ENCODE measurements around the gene AMBRA1. TPM values are rescaled to one million over a fixed set of nuclear protein-coding genes. Genes with fewer than 3 reads are reported as not detected.

Gene AMBRA1
- total RNA-seq, 1 donor: 23.7 TPM

- TF ChIP-seq CTCF (IDR thresholded peaks at IDR 0.05; ENCODE audit: insufficient read depth, low read depth, low read length): no peak
- H3K4me3 ChIP-seq (ENCODE audit: low read depth, low read length): no peak overlapping the region
- no peak for DNase-seq (ENCODE audit: low read depth)
These were observed 214.9 kb downstream of the AMBRA1 start for GRCh38 chr11:46378811-46379481.

GRCh38 chr11:46378296-46378695 is 215.5 kb downstream of the AMBRA1 start:
- no peak for TF ChIP-seq CTCF (IDR thresholded peaks at IDR 0.05; ENCODE audit: insufficient read depth, low read depth, low read length)
- no peak for DNase-seq (ENCODE audit: low read depth)
- no peak overlapping the region for H3K4me3 ChIP-seq (ENCODE audit: low read depth, low read length)

- no peak overlapping the region for H3K4me3 ChIP-seq (ENCODE audit: low read depth, low read length)
- no peak for TF ChIP-seq CTCF (IDR thresholded peaks at IDR 0.05; ENCODE audit: insufficient read depth, low read depth, low read length)
- no peak for DNase-seq (ENCODE audit: low read depth)
These were observed 216.0 kb downstream of the AMBRA1 start for GRCh38 chr11:46377831-46378230.

- DNase-seq (ENCODE audit: low read depth): no peak
- no peak for TF ChIP-seq CTCF (IDR thresholded peaks at IDR 0.05; ENCODE audit: insufficient read depth, low read depth, low read length)
- no peak overlapping the region for H3K4me3 ChIP-seq (ENCODE audit: low read depth, low read length)
These were observed 216.5 kb downstream of the AMBRA1 start for GRCh38 chr11:46377290-46377689.

- H3K4me3 ChIP-seq (ENCODE audit: low read depth, low read length): no peak overlapping the region
- no peak for DNase-seq (ENCODE audit: low read depth)
- TF ChIP-seq CTCF (IDR thresholded peaks at IDR 0.05; ENCODE audit: insufficient read depth, low read depth, low read length): no peak
These were observed 217.4 kb downstream of the AMBRA1 start for GRCh38 chr11:46376258-46377050.

GRCh38 chr11:46375392-46376101 is 218.3 kb downstream of the AMBRA1 start:
- H3K4me3 ChIP-seq (ENCODE audit: low read depth, low read length): no peak overlapping the region
- TF ChIP-seq CTCF (IDR thresholded peaks at IDR 0.05; ENCODE audit: insufficient read depth, low read depth, low read length): no peak
- no peak for DNase-seq (ENCODE audit: low read depth)

All from fibroblast of villous mesenchyme (primary cell).